ENCODE data around the gene LRRC27.

- TF ChIP-seq CTCF (IDR thresholded peaks at IDR 0.05; ENCODE audit: insufficient read depth, low read length) (no peak), POLR2AphosphoS5 (IDR thresholded peaks at IDR 0.05; ENCODE audit: low read depth) (no peak), REST (IDR thresholded peaks at IDR 0.05; ENCODE audit: insufficient replicate concordance, low read depth) (no peak), SPI1 (IDR thresholded peaks at IDR 0.05; ENCODE audit: borderline replicate concordance, low read depth) (no peak)
These were observed 50.4 kb downstream of the LRRC27 start for GRCh38 chr10:132382231-132382922.

All from HL-60 (cell line).